GM18499 (cell line): ENCODE data around the gene HCST.
"Not testable (repeated sequence)": the region's sequence is repeated elsewhere in the genome, so short reads cannot be mapped to it uniquely, and the experiment has no call there.

ENCODE experiments used
- ATAC-seq: cut with Tn5 transposase; IDR thresholded peaks from one replicate; pipeline ENCODE4 v1.9.1; 2021; ENCODE audit warnings: moderate number of reproducible peaks; ENCODE audit not compliant: insufficient read depth, unreplicated experiment

Gene HCST

GRCh38 chr19:35903550-35904179, 1.3 kb downstream of the HCST start:
- no peak for ATAC-seq

DNA sequence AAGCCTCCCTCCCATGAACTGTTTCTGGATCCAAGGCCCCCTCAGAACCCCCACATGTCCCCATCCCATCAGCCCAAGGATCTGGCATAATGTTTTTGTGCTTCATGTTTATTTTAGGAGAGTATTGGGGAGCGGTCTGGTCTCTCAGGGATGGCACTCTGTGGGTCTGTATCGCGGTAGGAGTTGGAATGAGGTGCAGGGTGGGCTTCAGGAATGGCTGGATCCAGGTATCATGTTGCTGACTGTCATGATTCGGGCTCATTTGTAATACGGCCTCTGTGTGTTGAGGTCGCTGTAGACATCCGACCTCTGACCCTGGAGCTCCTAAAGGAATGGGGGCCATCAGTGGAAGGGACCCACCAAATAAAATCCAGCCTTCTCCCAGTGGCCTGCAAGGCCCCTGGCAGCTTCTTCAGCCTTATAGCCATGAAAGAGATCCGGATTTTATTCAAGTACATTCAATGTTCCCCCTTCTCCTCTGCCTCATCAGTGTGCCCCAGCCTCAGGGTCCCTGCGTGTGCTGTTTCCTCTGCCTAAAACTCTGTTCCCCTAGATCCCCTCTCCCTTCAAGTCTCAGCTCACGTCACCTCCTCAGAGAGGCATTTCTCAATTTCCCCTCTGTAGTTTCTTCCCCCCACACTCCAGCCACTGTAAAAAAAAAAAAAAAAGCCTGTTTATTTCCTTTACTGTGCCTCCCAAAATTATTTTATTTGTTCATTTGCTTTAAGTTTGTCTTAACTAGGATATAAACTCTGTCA, 2.2 kb downstream of the HCST start:
- no peak for ATAC-seq

- ATAC-seq, result no peak
Observed at GRCh38 chr19:35905178-35905727, 2.9 kb downstream of the HCST start.

- no peak for ATAC-seq
Observed at GRCh38 chr19:35907377-35907745, 5.0 kb downstream of the HCST start.

DNA sequence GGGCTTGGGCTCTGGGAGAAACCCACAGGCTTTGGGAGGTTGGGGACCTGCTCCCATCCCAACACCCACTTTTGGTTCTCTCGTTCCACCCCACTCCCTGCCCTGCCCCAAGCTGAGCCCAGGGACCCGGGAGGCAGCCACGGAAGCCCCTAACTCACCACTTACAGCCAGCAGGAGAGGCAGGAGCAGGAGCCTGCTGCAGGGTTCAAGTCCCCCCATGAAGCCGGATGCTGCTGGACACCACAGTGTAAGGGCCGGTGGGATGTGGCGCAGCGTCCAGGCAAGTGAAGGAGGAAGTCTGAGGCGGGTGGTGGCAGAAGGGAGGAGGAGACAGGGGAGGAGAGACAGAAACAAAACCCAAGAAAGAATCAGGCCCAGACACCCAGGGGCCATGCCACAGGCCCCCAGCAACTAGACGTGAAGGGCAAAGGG, 5.7 kb downstream of the HCST start, which contains the start of gene TYROBP:
Gene TYROBP, minus strand, starts transcription at position 286 of the 432 bp plus-strand sequence. Its CDS starts 67 bp downstream, at position 219.
- no peak for ATAC-seq

DNA sequence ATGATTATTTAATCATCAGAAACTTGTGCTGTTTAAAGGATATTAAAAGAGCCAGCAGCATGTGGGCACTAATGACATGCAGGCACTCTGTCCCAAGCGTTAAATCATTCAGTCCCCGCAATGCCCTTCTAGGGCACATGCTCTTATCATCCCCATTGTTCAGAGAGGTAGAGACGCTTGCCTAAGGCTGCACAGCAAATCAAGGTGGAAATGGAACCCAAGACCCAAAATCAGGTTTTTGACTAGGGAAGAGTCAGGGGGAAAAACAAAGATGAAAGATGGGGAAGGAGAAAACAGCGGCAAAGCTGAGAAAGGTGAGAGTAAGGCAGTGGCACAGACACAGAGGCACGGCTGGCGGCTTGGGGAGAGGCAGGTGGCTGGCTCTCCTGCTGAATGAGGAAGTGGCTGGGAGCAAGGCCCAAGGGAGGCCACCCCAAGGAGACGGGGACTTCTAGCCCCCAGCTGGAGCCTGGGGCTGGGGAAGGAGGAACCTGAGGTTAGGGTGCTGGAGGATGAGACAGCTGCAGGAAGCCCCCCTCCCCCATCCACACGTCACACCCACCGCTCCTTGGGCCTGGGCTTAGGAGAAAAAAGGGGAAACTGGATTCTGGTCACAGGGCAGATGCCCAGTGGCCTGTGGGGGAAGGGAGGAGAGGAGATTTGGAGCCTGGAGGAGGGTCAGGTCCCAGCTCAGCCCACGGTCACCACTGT, 6.8 kb downstream of the HCST start:
- no peak for ATAC-seq

- no peak for ATAC-seq
Observed at GRCh38 chr19:35909684-35910035, 7.3 kb downstream of the HCST start.

- ATAC-seq, result not testable (repeated sequence)
Observed at GRCh38 chr19:35910355-35910754, 8.0 kb downstream of the HCST start.

DNA sequence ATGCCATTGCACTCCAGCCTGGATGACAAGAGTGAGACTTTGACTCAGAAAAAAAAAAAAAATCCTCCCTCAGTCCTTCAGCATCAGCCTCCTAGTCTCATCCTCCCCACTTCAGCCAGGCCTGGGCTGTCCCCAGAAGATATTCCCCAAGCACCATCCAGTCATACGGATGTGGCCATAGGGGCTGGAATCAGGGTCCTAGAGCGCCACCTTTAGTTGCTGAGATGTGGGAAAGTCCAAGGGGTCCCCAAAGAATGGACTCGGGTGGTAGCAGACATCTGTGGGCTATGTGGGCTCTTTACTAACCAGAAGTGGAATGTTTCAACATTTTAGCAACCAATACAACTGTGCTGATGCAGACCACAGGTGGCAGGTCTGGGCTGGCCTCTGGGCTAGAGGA, 8.8 kb downstream of the HCST start:
- ATAC-seq, result no peak

DNA sequence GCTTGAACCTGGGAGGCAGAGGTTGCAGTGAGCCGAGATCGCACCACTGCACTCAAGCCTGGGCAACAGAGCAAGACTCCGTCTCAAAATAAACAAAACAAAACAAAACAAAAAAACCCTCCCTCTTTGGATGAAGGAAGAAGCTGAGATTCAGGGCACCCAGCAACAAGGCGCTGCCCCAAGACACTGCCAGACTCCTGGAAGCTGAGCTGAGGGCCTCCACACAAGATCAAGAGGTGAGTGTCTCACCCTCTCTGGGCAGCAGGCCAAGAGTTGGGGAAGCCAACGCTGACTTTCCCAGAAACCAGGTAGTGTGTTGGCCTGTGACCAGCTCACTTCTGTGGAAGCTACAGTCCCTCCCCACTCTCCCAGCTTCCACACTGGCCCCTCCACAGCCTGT, 9.5 kb downstream of the HCST start:
- ATAC-seq, result no peak

DNA sequence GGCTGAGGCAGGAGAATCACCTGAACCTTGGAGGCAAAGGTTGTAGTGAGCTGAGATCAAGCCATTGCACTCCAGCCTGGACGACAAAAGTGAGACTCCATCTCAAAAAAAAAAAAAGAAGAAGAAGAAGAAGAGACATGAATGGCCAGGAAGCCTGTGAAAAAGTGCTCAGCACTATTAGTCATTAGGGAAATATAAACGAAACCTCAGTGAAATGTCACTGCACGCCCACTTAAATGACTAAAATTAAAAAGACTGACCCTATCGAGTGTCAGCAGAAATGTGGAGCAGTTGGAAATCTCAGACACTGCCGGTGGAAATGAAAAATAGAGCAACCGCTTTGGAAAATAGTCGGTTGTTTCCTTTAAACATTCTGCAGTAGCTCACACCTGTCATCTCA, 11.3 kb downstream of the HCST start:
- ATAC-seq, result no peak

- ATAC-seq, result no peak
Observed at GRCh38 chr19:35915443-35915842, 13.1 kb downstream of the HCST start.

GRCh38 chr19:35919306-35919705, 17.0 kb downstream of the HCST start:
- no peak for ATAC-seq

- no peak for ATAC-seq
Observed at GRCh38 chr19:35921012-35921411, 18.7 kb downstream of the HCST start.

- ATAC-seq, result no peak
Observed at GRCh38 chr19:35925501-35925900, 23.2 kb downstream of the HCST start.

DNA sequence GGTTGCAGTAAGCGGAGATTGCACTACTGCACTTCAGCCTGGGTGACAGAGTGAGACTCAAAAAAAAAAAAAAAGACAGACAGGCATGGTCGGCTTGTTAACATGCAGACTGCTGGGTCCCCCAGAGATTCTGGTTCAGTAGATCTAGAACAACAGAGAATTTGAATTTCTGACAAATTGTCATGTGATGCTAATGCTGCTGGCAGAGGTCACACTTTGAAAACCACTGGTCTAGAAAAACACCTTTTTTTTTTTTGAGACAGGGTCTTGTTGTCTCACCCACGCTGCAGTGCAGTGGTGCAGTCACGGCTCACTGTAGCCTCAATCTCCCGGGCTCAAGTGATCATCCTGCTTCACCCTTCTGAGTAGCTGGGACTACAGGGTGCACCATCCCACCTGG, 26.2 kb downstream of the HCST start:
- ATAC-seq, result no peak

GRCh38 chr19:35929876-35930275, 27.5 kb downstream of the HCST start:
- no peak for ATAC-seq

DNA sequence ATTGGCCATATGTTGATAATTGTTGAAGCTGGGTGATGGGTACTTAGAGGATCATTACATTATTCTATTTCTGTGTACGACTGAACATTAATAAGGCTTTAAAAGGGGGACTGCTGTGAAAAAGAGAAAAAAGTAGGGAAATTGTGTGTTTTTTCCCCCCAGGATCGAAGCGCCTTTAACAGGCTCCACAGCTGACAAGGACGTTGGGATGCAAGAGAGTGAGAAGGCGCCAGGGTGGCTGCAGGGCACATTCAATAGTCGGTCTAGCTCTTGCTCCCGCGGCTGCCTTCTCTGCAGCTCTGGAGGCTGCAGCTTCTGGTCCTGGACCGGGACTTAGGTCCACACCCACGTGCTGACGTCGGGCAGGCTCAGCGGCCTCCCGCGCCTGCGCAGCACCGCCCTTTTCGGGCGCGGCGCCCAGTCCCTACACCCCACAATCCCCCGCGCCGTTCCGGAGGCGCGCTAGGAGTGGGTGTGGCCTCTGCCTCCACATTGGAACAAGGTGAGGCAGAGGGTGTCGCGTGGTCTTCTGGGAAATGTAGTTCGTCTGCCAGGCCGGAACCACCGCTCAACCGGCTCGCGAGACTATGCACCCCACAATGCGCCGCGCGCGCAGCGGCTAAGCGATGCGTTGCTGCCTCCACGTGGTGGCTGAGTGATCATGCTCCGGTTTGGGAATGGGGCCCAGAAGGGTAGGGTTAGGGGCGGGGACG, 29.0 kb downstream of the HCST start:
- peak; percentile 85 for ATAC-seq

DNA sequence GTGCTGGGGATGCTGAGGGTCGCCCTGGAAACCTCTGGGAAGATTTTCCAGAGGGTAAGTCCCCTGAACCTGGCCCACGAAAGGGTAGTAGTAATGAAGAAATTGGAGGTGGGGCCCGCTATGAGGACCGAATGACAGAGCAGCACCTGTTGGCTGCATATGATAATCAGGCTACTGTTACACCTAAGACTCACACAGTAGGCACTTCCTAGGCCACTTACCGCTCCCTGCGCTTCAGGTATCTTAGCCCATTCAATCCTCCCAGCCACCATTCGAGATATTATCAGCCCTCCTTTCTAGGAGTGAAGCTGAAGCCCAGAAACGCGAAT, 29.5 kb downstream of the HCST start:
- ATAC-seq, result no peak

GRCh38 chr19:35932291-35932936, 30.1 kb downstream of the HCST start:
- ATAC-seq, result no peak
